ENCODE results near the gene RXRB.

The RXRB gene

DNA sequence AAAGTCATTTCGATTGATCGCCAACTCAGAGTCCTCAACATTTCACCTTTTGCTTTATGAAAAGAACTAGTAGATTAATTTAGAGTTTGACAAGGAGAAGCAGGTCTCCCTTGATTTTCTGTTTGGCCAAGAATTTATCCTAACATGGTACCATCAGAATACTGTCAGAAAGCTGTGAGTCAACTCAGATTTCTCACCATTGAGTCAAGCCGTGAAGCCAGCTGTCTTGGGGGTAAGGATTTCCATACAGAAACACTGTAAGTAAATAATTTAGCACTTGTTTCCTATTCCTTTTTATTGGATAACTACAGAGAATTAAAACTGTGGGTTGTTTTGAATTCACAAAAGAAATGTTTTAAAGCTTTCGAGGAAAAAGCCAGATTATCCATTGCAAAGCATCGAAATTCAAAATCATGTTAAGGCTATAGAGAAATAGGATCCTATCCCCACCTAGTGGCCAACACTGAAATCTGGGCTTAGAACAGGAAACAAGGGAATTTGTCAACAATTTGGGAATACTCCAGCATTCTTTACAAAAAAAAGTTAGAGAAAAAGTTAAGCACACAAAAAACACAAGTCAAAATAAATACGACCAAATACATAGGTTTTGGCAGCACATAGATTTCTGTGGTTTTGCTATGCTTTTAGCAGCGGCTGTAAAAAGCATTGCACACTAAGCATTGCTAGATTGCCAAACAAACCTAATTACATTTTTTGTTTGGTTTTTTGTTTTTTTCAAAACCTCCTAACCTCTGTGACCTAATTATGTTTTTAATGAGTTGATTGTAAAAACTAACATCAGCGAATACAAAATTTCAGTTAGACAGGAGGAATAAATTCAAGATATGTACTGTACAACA lies 52.4 kb downstream of the RXRB start:
- Histone ChIP-seq H3K36me3 (ENCODE audit: control insufficient read depth in 2 of 2, insufficient read depth in 1 of 2, low read length in 2 of 2) (no peaks in the 10 kb centered on the region), H3K9me3 (ENCODE audit: control insufficient read depth, insufficient read depth, low read depth, low read length) (no peaks in the 10 kb centered on the region), H3K27ac (ENCODE audit: extremely low read depth, low read depth, low read length) (no peak overlapping the region), H3K4me3 (ENCODE audit: low read depth, low read length) (no peak overlapping the region), H3K4me1 (ENCODE audit: control insufficient read depth, insufficient read depth, low read length) (no peaks in the 10 kb centered on the region)
- ChIA-PET CTCF (interaction anchor here (0.6 to 8.6 kb wide), 44 partner anchors 9 to 442 kb away, joined by 3 to 176 read pairs (median 5); partner anchors contain the start of genes BRD2, HLA-DMA, HLA-DOA and KIFC1), POLR2A (interaction anchor here (0.5 kb wide), 1 partner anchor 52 kb away, joined by 7 read pairs; no protein-coding TSS in a partner anchor)
- TF ChIP-seq ZNF660 (tag by site-specific recombination; IDR thresholded peaks at IDR 0.05) (peak; percentile 36; the same call in 1 of the 2 replicates), ZNF654 (tag by site-specific recombination; IDR thresholded peaks at IDR 0.05; ENCODE audit: low read depth) (peak; percentile 86), ZNF558 (tag by site-specific recombination; IDR thresholded peaks at IDR 0.05) (no peak), IKZF3 (tag by site-specific recombination; IDR thresholded peaks at IDR 0.05) (peak; percentile 67; the same call in 1 of the 2 replicates), ZNF658 (tag by site-specific recombination; IDR thresholded peaks at IDR 0.05) (no peak)
- TF ChIP-seq, protein P1, sequence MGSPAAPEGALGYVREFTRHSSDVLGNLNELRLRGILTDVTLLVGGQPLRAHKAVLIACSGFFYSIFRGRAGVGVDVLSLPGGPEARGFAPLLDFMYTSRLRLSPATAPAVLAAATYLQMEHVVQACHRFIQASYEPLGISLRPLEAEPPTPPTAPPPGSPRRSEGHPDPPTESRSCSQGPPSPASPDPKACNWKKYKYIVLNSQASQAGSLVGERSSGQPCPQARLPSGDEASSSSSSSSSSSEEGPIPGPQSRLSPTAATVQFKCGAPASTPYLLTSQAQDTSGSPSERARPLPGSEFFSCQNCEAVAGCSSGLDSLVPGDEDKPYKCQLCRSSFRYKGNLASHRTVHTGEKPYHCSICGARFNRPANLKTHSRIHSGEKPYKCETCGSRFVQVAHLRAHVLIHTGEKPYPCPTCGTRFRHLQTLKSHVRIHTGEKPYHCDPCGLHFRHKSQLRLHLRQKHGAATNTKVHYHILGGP (tag by site-specific recombination; IDR thresholded peaks at IDR 0.05), result peak; percentile 89
- TF ChIP-seq, protein P2, sequence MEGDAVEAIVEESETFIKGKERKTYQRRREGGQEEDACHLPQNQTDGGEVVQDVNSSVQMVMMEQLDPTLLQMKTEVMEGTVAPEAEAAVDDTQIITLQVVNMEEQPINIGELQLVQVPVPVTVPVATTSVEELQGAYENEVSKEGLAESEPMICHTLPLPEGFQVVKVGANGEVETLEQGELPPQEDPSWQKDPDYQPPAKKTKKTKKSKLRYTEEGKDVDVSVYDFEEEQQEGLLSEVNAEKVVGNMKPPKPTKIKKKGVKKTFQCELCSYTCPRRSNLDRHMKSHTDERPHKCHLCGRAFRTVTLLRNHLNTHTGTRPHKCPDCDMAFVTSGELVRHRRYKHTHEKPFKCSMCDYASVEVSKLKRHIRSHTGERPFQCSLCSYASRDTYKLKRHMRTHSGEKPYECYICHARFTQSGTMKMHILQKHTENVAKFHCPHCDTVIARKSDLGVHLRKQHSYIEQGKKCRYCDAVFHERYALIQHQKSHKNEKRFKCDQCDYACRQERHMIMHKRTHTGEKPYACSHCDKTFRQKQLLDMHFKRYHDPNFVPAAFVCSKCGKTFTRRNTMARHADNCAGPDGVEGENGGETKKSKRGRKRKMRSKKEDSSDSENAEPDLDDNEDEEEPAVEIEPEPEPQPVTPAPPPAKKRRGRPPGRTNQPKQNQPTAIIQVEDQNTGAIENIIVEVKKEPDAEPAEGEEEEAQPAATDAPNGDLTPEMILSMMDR (tag by site-specific recombination; IDR thresholded peaks at IDR 0.05), result 0 out of 2 replicates have a peak, but pooled peaks have one; percentile 30

DNA sequence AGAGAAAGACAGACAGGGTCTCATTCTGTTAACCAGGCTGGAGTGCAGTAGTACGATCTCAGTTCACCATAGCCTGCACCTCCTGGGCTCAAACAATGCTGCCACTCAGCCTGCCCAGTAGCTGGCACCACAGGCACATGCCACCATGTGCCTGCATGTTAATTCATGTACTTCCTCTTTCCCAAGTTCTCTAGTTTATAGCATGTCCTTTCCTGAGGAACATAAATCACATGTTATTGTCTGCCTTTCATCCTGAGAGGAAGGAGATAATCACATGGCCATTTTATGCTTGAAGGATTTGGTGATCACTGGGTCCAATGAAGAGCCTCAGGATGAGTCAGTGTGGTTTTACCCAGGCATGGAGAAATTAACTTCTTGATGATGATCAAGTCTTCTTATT lies 56.1 kb downstream of the RXRB start:
- H3K4me1 ChIP-seq (ENCODE audit: control insufficient read depth, insufficient read depth, low read length), result no peaks in the 10 kb centered on the region
- POLR2A ChIA-PET, result no interaction called here
- CTCF ChIA-PET, result interaction anchor here (2.6 to 8.6 kb wide), 3 partner anchors 17 to 133 kb away, joined by 11 to 176 read pairs (median 106); partner anchors contain the start of gene HLA-DOA
- H3K4me3 ChIP-seq (ENCODE audit: low read depth, low read length), result no peak overlapping the region
- H3K27ac ChIP-seq (ENCODE audit: extremely low read depth, low read depth, low read length), result no peak overlapping the region
- H3K36me3 ChIP-seq (ENCODE audit: control insufficient read depth in 2 of 2, insufficient read depth in 1 of 2, low read length in 2 of 2), result no peaks in the 10 kb centered on the region
- TF ChIP-seq, protein P1 (tag by site-specific recombination; IDR thresholded peaks at IDR 0.05), result no peak
- TF ChIP-seq GLI2 (tag by site-specific recombination; IDR thresholded peaks at IDR 0.05; ENCODE audit: borderline replicate concordance, low read depth) (no peak), ZNF660 (tag by site-specific recombination; IDR thresholded peaks at IDR 0.05) (peak; percentile 30; the same call in 1 of the 2 replicates), ZNF335 (tag by site-specific recombination; conservative IDR thresholded peaks at IDR 0.05) (0 out of 2 replicates have a peak, but pooled peaks have one; percentile 21), ZNF132 (tag by site-specific recombination; IDR thresholded peaks at IDR 0.05; ENCODE audit: borderline replicate concordance) (no peak), REPIN1 (tag by site-specific recombination; IDR thresholded peaks at IDR 0.05; ENCODE audit: low read depth) (no peak), ZNF214 (tag by site-specific recombination; IDR thresholded peaks at IDR 0.05; ENCODE audit: borderline replicate concordance) (no peak), YY2 (tag by site-specific recombination; IDR thresholded peaks at IDR 0.05) (0 out of 2 replicates have a peak, but pooled peaks have one; percentile 26)
- TF ChIP-seq, protein P3, sequence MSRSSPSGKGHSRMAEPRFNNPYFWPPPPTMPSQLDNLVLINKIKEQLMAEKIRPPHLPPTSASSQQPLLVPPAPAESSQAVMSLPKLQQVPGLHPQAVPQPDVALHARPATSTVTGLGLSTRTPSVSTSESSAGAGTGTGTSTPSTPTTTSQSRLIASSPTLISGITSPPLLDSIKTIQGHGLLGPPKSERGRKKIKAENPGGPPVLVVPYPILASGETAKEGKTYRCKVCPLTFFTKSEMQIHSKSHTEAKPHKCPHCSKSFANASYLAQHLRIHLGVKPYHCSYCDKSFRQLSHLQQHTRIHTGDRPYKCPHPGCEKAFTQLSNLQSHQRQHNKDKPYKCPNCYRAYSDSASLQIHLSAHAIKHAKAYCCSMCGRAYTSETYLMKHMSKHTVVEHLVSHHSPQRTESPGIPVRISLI (tag by site-specific recombination; IDR thresholded peaks at IDR 0.05), result no peak
- TF ChIP-seq, protein P4, sequence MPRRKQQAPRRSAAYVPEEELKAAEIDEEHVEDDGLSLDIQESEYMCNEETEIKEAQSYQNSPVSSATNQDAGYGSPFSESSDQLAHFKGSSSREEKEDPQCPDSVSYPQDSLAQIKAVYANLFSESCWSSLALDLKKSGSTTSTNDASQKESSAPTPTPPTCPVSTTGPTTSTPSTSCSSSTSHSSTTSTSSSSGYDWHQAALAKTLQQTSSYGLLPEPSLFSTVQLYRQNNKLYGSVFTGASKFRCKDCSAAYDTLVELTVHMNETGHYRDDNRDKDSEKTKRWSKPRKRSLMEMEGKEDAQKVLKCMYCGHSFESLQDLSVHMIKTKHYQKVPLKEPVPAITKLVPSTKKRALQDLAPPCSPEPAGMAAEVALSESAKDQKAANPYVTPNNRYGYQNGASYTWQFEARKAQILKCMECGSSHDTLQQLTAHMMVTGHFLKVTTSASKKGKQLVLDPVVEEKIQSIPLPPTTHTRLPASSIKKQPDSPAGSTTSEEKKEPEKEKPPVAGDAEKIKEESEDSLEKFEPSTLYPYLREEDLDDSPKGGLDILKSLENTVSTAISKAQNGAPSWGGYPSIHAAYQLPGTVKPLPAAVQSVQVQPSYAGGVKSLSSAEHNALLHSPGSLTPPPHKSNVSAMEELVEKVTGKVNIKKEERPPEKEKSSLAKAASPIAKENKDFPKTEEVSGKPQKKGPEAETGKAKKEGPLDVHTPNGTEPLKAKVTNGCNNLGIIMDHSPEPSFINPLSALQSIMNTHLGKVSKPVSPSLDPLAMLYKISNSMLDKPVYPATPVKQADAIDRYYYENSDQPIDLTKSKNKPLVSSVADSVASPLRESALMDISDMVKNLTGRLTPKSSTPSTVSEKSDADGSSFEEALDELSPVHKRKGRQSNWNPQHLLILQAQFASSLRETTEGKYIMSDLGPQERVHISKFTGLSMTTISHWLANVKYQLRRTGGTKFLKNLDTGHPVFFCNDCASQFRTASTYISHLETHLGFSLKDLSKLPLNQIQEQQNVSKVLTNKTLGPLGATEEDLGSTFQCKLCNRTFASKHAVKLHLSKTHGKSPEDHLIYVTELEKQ (tag by site-specific recombination; IDR thresholded peaks at IDR 0.05; ENCODE audit: borderline replicate concordance), result no peak
- H3K9me3 ChIP-seq (ENCODE audit: control insufficient read depth, insufficient read depth, low read depth, low read length), result no peaks in the 10 kb centered on the region
